ENCODE results near the gene FAM20C.

Gene FAM20C

GRCh38 chr7:148932-149790, 43.2 kb upstream of the FAM20C start:
- Histone ChIP-seq H3K4me3 (replicated peaks; ENCODE audit: insufficient read depth, low read length) (peak overlapping the region; percentile 59), H3K27me3 (ENCODE audit: insufficient read depth, poor library complexity, severe bottlenecking) (no peaks in the 10 kb centered on the region), H3K27ac (replicated peaks) (peak overlapping the region; percentile 94)
- peak; percentile 96 to 99 for DNase-seq (ENCODE audit: low read depth in 1 of 2, low spot score in 1 of 2)
- TF ChIP-seq CTCF (IDR thresholded peaks at IDR 0.05; ENCODE audit: insufficient read depth, low read length) (no peak), SPI1 (IDR thresholded peaks at IDR 0.05; ENCODE audit: borderline replicate concordance, low read depth) (no peak), GABPA (IDR thresholded peaks at IDR 0.05; ENCODE audit: low read depth) (no peak), POLR2AphosphoS5 (IDR thresholded peaks at IDR 0.05; ENCODE audit: low read depth) (peak; percentile 70; the same call in 1 of the 2 replicates), REST (IDR thresholded peaks at IDR 0.05; ENCODE audit: insufficient replicate concordance, low read depth) (peak; percentile 54)

GRCh38 chr7:149791-150636, 42.4 kb upstream of the FAM20C start:
- peak overlapping the region; percentile 59 for H3K4me3 ChIP-seq (replicated peaks; ENCODE audit: insufficient read depth, low read length)
- peak overlapping the region; percentile 94 for H3K27ac ChIP-seq (replicated peaks)
- TF ChIP-seq SPI1 (IDR thresholded peaks at IDR 0.05; ENCODE audit: borderline replicate concordance, low read depth) (no peak), POLR2AphosphoS5 (IDR thresholded peaks at IDR 0.05; ENCODE audit: low read depth) (peak; percentile 76), CTCF (IDR thresholded peaks at IDR 0.05; ENCODE audit: insufficient read depth, low read length) (no peak), REST (IDR thresholded peaks at IDR 0.05; ENCODE audit: insufficient replicate concordance, low read depth) (no peak), GABPA (IDR thresholded peaks at IDR 0.05; ENCODE audit: low read depth) (no peak)
- DNase-seq (ENCODE audit: low read depth in 1 of 2, low spot score in 1 of 2) = peak; percentile 66 to 90
- no peaks in the 10 kb centered on the region for H3K27me3 ChIP-seq (ENCODE audit: insufficient read depth, poor library complexity, severe bottlenecking)

GRCh38 chr7:150811-151221, 41.6 kb upstream of the FAM20C start:
- H3K4me3 ChIP-seq (replicated peaks; ENCODE audit: insufficient read depth, low read length) = peak overlapping the region; percentile 59
- peak overlapping the region; percentile 94; the same call in 1 of the 2 replicates for H3K27ac ChIP-seq (replicated peaks)
- no peaks in the 10 kb centered on the region for H3K27me3 ChIP-seq (ENCODE audit: insufficient read depth, poor library complexity, severe bottlenecking)
- no peak for TF ChIP-seq SPI1 (IDR thresholded peaks at IDR 0.05; ENCODE audit: borderline replicate concordance, low read depth)
- no peak for TF ChIP-seq REST (IDR thresholded peaks at IDR 0.05; ENCODE audit: insufficient replicate concordance, low read depth)
- TF ChIP-seq CTCF (IDR thresholded peaks at IDR 0.05; ENCODE audit: insufficient read depth, low read length) = no peak
- no peak for TF ChIP-seq POLR2AphosphoS5 (IDR thresholded peaks at IDR 0.05; ENCODE audit: low read depth)
- TF ChIP-seq GABPA (IDR thresholded peaks at IDR 0.05; ENCODE audit: low read depth) = no peak
- no peak for DNase-seq (ENCODE audit: low read depth in 1 of 2, low spot score in 1 of 2)

Data from HL-60 (cell line).